HG03108 (cell line): ENCODE results near the gene POLD4.

ENCODE experiments used
- ATAC-seq: cut with Tn5 transposase; IDR thresholded peaks from one replicate; pipeline ENCODE4 v1.9.1; 2021; ENCODE audit warnings: moderate library complexity; ENCODE audit not compliant: unreplicated experiment

Gene POLD4

GRCh38 chr11:67389477-67389876 lies 36.1 kb upstream of the POLD4 start:
- no peak for ATAC-seq

DNA sequence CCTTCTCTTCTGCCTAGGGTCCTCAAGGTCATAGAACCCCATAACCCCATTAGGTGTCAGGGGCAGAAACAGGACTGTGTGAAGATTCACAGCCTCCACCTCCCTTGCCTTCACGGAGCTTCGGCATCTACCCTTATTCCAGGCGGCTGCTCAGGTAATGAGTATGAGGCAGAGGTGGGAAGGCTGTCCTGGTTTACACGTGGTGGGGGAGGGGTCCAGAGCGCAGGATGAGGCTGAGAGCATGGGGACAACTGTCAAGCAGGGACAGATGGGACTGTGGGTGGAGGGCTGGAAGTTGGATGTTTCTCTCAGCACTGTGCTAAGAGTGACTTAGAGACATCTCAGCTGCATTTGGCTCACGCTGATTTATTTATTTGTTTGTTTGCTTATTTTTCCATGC lies 34.2 kb upstream of the POLD4 start:
- ATAC-seq, result no peak

- ATAC-seq, result no peak
These were observed 33.7 kb upstream of the POLD4 start for GRCh38 chr11:67387069-67387468.

GRCh38 chr11:67384851-67385366 lies 31.6 kb upstream of the POLD4 start:
- no peak for ATAC-seq

DNA sequence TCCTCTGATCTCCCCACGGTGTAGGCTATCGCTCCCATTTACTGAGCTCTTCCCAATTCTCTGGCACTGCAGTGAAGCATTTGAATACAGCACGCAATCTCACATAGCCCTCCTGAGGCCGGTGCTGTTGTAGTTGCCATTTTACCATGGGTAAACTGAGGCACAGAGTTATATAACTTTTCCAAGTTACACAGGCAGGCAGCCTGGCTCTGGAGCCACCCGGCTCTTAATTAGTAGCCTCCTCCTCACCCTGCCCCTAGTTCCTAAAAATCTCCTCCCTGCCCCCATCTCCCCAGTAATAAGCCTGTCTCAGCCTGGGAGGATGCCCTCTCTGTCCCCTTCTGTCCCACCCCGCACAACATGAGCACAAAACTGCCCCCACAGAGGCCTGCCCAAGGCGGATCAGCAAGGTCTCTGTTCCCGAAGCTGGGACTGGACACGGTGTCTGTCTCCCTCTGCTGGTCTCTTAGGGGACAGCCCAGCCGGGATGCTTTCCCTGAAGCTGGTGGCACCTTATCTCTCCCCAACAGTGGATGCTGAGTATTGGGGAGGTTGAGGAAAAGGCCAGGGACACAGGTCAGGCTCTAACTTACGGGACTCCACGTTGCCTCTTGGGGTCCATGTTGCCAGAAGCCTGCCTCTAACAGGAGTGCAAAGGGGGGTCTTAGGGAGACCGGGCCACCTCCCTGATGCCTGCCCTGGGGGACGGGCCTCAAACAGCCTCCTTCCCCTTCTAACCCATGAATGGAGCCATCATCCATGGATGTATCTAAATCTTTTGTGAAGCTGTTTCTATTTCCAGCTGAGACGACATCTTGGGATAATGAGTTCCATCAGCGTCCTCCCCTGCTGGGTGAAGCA lies 29.2 kb upstream of the POLD4 start:
- ATAC-seq, result peak; percentile 42

DNA sequence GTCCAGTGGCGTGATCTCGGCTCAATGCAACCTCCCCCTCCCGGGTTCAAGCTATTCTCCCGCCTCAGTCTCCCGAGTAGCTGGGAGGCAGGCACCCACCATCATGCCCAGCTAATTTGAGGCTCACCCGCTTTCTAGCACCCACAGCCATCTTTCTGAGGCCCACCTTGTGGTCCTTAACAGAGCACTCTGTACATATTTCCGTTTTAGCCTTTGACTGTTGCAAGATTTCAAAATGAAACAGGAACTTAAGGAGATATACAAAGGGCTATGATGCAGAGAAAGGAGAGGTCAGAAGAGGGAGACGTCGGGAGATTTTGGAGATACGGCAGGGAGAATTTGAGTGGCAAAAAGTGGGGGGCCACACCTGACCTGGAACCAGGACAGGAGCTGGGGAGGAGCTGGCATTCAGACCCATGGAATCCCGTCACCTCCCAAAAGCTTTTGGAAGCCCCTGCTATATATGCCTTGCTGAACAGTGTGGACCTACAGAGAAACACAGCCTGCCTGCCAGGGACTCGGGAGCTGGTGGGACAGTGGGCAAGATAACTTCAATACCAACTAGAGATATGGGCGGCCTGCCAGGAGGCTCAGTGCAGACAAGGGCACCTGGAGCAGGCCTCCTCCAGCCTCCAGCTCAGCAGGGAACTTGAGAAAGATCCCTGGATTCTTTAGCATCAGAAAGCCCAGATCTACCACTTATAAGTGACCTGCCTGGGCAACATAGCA lies 28.1 kb upstream of the POLD4 start:
- ATAC-seq, result no peak

GRCh38 chr11:67379061-67380058 lies 26.0 kb upstream of the POLD4 start:
- ATAC-seq, result no peak

GRCh38 chr11:67378544-67378943 lies 25.2 kb upstream of the POLD4 start:
- ATAC-seq, result no peak

- no peak for ATAC-seq
These were observed 23.8 kb upstream of the POLD4 start for GRCh38 chr11:67376873-67377808.

- ATAC-seq, result no peak
These were observed 22.9 kb upstream of the POLD4 start for GRCh38 chr11:67376063-67376820.

DNA sequence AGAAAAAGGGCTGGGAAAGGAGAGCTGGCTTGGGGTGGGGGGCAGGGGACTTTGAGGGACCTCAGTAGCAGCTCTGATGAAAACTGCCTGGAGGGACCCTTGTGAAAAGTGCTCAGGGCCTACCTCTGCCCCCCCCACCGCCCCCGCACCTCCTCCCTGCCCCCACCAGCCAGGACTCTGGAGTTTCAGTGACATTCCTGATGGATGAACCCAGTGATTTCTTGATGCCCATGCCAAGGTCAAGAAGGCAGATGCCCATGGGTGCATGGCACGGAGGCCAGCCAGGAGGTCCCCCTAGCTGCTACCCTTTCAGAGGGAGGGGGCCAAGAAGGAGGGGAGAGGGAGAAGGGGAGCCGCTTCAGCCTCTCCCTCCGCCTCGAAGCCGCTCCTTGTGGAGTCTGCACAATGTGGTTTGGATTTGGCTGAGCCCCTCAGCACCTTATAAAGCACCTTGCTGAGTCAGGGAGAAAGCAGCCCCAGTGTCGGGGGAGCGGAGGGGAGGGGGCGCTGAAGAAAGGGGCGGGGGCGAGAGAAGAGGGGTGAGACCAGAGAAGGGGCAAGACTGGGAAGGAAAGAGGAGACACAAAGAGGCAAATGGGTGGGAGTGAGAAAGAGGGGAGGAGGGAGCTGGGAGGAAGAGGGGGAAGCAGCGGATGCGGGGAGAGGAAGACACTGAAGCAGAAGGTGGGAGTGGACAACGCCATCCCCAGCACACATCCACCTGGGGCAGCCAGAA lies 22.1 kb upstream of the POLD4 start:
- ATAC-seq, result no peak

- ATAC-seq, result no peak
These were observed 21.4 kb upstream of the POLD4 start for GRCh38 chr11:67374571-67375281.

DNA sequence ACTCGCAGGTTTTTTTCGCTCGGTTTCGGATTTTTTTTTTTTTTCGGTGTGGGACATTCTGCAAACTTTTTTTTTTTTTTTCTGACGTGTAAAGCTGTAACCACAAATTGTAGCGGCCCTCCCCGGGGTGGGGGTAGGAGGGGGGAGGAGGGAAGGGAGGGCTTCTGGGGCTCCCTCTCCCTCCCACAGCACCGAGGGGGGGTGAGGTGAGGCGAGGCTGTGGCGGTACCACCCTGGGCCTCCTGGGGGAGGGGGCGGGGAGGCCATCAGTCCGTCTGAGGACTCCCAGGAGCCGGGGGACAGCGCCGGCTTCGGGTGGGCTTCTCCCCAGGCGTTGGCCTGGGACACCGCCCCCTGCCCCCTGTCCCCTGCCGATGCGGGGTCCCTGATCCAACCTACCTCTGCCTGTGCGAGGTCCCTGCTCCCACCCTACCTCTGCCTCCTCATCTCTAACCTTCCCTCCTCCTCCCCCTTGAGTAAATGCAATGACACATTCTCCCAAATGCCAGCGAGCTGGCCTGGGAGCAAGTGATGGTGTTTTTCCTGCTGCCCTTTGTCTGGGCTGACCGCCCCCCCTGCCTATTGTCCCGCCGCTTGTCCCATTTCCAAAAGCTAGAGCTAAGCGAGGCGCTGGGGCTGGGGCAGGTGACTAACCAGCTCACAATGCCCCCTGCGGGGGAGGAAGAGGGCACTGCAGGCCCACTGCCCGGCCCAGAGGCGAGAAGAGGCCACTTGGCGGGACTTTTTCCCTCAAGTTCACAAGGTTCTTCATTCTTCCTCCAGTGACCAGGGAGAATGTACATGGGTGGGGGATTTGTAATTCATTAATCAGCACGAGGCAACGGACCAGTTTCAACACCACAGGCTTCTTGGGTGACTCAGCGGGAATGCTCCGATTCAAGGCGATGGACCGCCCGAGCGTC lies 20.6 kb upstream of the POLD4 start:
- peak; percentile 31 for ATAC-seq

- no peak for ATAC-seq
These were observed 19.8 kb upstream of the POLD4 start, which contains the start of gene CLCF1 for GRCh38 chr11:67372993-67373647. TSS of gene CLCF1 (minus strand) at chr11:67373598. CDS start at chr11:67373539, 59 bp downstream.

GRCh38 chr11:67372321-67372992 lies 19.1 kb upstream of the POLD4 start:
- no peak for ATAC-seq
